A549 (cell line): Measurements from ENCODE around the gene CELSR1.

ENCODE experiments used
- BCL3 ChIP-seq: fragments of >200 bp; sonication (Bioruptor Twin); formaldehyde crosslinking; IDR thresholded peaks from 3 replicates; pipeline ENCODE4 v1.6.1; 2016
- BHLHE40 ChIP-seq: IDR thresholded peaks from 2 replicates; pipeline ENCODE4 v1.6.1; 2012; ENCODE audit warnings: low read depth, low read length, inconsistent platforms
- CTCF ChIP-seq: fragments of >200 bp; sonication (Bioruptor Twin); formaldehyde crosslinking; IDR thresholded peaks from 3 replicates; pipeline ENCODE4 v1.5.1; 2016
- ELK1 ChIP-seq: fragments of 150-350 bp; IDR thresholded peaks from 2 replicates; pipeline ENCODE4 v1.6.1; 2014; ENCODE audit warnings: low read depth, mild to moderate bottlenecking, low read length
- KDM1A ChIP-seq: fragments of 200-600 bp; sonication (generic); IDR thresholded peaks from 2 replicates; pipeline ENCODE4 v1.6.1; 2016; ENCODE audit warnings: low read depth, mild to moderate bottlenecking
- MAX ChIP-seq: IDR thresholded peaks from 2 replicates; pipeline ENCODE4 v1.6.1; 2012
- POLR2A ChIP-seq: IDR thresholded peaks from 2 replicates; pipeline ENCODE4 v1.6.1; 2012; ENCODE audit warnings: mild to moderate bottlenecking, low read length
- RFX5 ChIP-seq: fragments of 450-650 bp; IDR thresholded peaks from 2 replicates; pipeline ENCODE4 v1.7.1; 2014; ENCODE audit warnings: antibody characterized with exemption, mild to moderate bottlenecking, moderate library complexity
- SMC3 ChIP-seq: fragments of >200 bp; sonication (Bioruptor Twin); formaldehyde crosslinking; IDR thresholded peaks from 3 replicates; pipeline ENCODE4 v1.6.1; 2018; ENCODE audit warnings: inconsistent platforms
- SREBF2 ChIP-seq: fragments of 450-650 bp; IDR thresholded peaks from 2 replicates; pipeline ENCODE4 v1.6.1; 2014; ENCODE audit warnings: mild to moderate bottlenecking, moderate library complexity
- ZNF302 ChIP-seq: fragments of 250-450 bp; sonication (Bioruptor Pico); IDR thresholded peaks from 2 replicates; pipeline ENCODE4 v1.9.0; 2021; ENCODE audit warnings: inconsistent platforms, mild to moderate bottlenecking, moderate library complexity

- TF ChIP-seq ELK1 (no peak), SREBF2 (no peak), MAX (peak; percentile 84), CTCF (no peak), ZNF302 (CRISPR knock-in tag) (no peak), SMC3 (no peak), KDM1A (no peak), BCL3 (peak; percentile 48; the same call in 1 of the 3 replicates), BHLHE40 (no peak), RFX5 (no peak), POLR2A (peak; percentile 85)
These were observed 202.0 kb downstream of the CELSR1 start, which contains the start of gene TRMU for GRCh38 chr22:46335201-46336118.
